Measurements from ENCODE around the gene HBG1. TPM values are rescaled to one million over a fixed set of nuclear protein-coding genes. Genes with fewer than 3 reads are reported as not detected.

The HBG1 gene
- total and polyA plus RNA-seq, 2 donors (not counting 1 experiment from before 2014, with no cell fraction given) = not detected

GRCh38 chr11:5203366-5203765, 46.3 kb downstream of the HBG1 start:
- Mint-ChIP-seq H3K27ac (no peak overlapping the region), H3K27me3 (no peaks in the 10 kb centered on the region), H3K4me3 (no peak overlapping the region), H3K4me1 (no peaks in the 10 kb centered on the region), H3K9me3 (ENCODE audit: insufficient read depth) (no peaks in the 10 kb centered on the region)
- Histone ChIP-seq H4K20me1 (ENCODE audit: control insufficient read depth, insufficient read depth, low read length, poor library complexity, severe bottlenecking) (no peaks in the 10 kb centered on the region), H3K9ac (ENCODE audit: low read length) (no peak overlapping the region), H3K9me3 (ENCODE audit: control extremely low read depth in 1 of 3, control insufficient read depth in 2 of 3, insufficient read depth in 1 of 3, low read length in 2 of 3) (no peaks in the 10 kb centered on the region), H3K4me1 (ENCODE audit: control insufficient read depth in 2 of 2, insufficient read depth in 2 of 2, low read length in 2 of 2) (no peaks in the 10 kb centered on the region), H3K4me3 (ENCODE audit: control extremely low read depth in 1 of 5, extremely low read depth in 1 of 5, insufficient read depth in 1 of 5, low read depth in 2 of 5, low read length in 4 of 5) (no peak overlapping the region), H2AFZ (ENCODE audit: insufficient read depth, low read depth, low read length, poor library complexity, severe bottlenecking) (no peak overlapping the region), H3K79me2 (ENCODE audit: control insufficient read depth, insufficient read depth, low read length) (no peaks in the 10 kb centered on the region), H3K27ac (ENCODE audit: low read length in 2 of 2) (no peak overlapping the region), H3K36me3 (replicated peaks in 1 of 2; ENCODE audit: control extremely low read depth in 1 of 2, control insufficient read depth in 1 of 2, extremely low read depth in 1 of 2, insufficient read depth in 2 of 2, low read length in 1 of 2) (no peaks in the 10 kb centered on the region), H3K27me3 (replicated peaks in 1 of 4; ENCODE audit: control extremely low read depth in 1 of 4, control insufficient read depth in 3 of 4, insufficient read depth in 4 of 4, low read length in 3 of 4) (no peaks in the 10 kb centered on the region), H3K4me2 (replicated peaks; ENCODE audit: low read depth, low read length, poor library complexity, severe bottlenecking) (no peak overlapping the region)
- no peak for TF ChIP-seq CTCF (IDR thresholded peaks at IDR 0.05)
- no peak for TF ChIP-seq EZH2 (IDR thresholded peaks at IDR 0.05; ENCODE audit: borderline replicate concordance, insufficient read depth, low read depth, low read length, poor library complexity, severe bottlenecking)
- WGBS (ENCODE audit: insufficient coverage) = 75% methylated on average over 1 of the region's 2 CpGs
- no peak for ATAC-seq (ENCODE audit: low read depth)
- DNase-seq = no peak
- intact Hi-C loops (cut with micrococcal nuclease) = no loop called here
- CTCF ChIA-PET = no interaction called here
- POLR2A ChIA-PET = no interaction called here

GRCh38 chr11:5200582-5200981, 49.1 kb downstream of the HBG1 start, which contains the start of gene OR51V1:
Gene OR51V1 (minus strand): TSS chr11:5200682. CDS start chr11:5200682, 0 bp downstream.
- no peak for TF ChIP-seq EZH2 (IDR thresholded peaks at IDR 0.05; ENCODE audit: borderline replicate concordance, insufficient read depth, low read depth, low read length, poor library complexity, severe bottlenecking)
- TF ChIP-seq CTCF (IDR thresholded peaks at IDR 0.05) = no peak
- Mint-ChIP-seq H3K27me3 (no peaks in the 10 kb centered on the region), H3K9me3 (ENCODE audit: insufficient read depth) (no peaks in the 10 kb centered on the region), H3K4me3 (no peak within 1 kb of the TSS), H3K4me1 (no peaks in the 10 kb centered on the region), H3K27ac (no peak within 1 kb of the TSS)
- no peak for DNase-seq
- ATAC-seq (ENCODE audit: low read depth) = no peak
- Histone ChIP-seq H3K9ac (ENCODE audit: low read length) (no peak within 1 kb of the TSS), H3K4me3 (ENCODE audit: control extremely low read depth in 1 of 5, extremely low read depth in 1 of 5, insufficient read depth in 1 of 5, low read depth in 2 of 5, low read length in 4 of 5) (no peak within 1 kb of the TSS), H3K79me2 (ENCODE audit: control insufficient read depth, insufficient read depth, low read length) (no peaks in the 10 kb centered on the region), H3K9me3 (ENCODE audit: control extremely low read depth in 1 of 3, control insufficient read depth in 2 of 3, insufficient read depth in 1 of 3, low read length in 2 of 3) (no peaks in the 10 kb centered on the region), H3K36me3 (replicated peaks in 1 of 2; ENCODE audit: control extremely low read depth in 1 of 2, control insufficient read depth in 1 of 2, extremely low read depth in 1 of 2, insufficient read depth in 2 of 2, low read length in 1 of 2) (no peaks in the 10 kb centered on the region), H2AFZ (ENCODE audit: insufficient read depth, low read depth, low read length, poor library complexity, severe bottlenecking) (no peak within 1 kb of the TSS), H3K4me2 (replicated peaks; ENCODE audit: low read depth, low read length, poor library complexity, severe bottlenecking) (no peak within 1 kb of the TSS), H4K20me1 (ENCODE audit: control insufficient read depth, insufficient read depth, low read length, poor library complexity, severe bottlenecking) (no peaks in the 10 kb centered on the region), H3K4me1 (ENCODE audit: control insufficient read depth in 2 of 2, insufficient read depth in 2 of 2, low read length in 2 of 2) (no peaks in the 10 kb centered on the region), H3K27ac (ENCODE audit: low read length in 2 of 2) (no peak within 1 kb of the TSS), H3K27me3 (replicated peaks in 1 of 4; ENCODE audit: control extremely low read depth in 1 of 4, control insufficient read depth in 3 of 4, insufficient read depth in 4 of 4, low read length in 3 of 4) (no peaks in the 10 kb centered on the region)
- ChIA-PET CTCF (no interaction called here), POLR2A (no interaction called here)
- 100% methylated on average over 1 of the region's 1 CpG for WGBS (ENCODE audit: insufficient coverage)
- intact Hi-C loops (cut with micrococcal nuclease) = no loop called here
